Neural cell (in vitro differentiated cells): ENCODE results near the gene PCLAF.

ENCODE experiments used
- EP300 ChIP-seq: fragments of 450-650 bp; conservative IDR thresholded peaks from 2 replicates; pipeline ENCODE4 v1.6.1; 2014; ENCODE audit warnings: antibody characterized with exemption, mild to moderate bottlenecking, moderate library complexity; ENCODE audit not compliant: poor library complexity, severe bottlenecking
- EZH2 ChIP-seq: fragments of 200-600, 300-800 bp; shearing (Covaris generic), sonication (generic); IDR thresholded peaks from 2 replicates; pipeline ENCODE4 v1.6.1; 2014; ENCODE audit warnings: antibody characterized with exemption, low read length, borderline replicate concordance, mild to moderate bottlenecking; ENCODE audit not compliant: insufficient read depth, poor library complexity, severe bottlenecking
- POLR2AphosphoS5 ChIP-seq: IDR thresholded peaks from 2 replicates; pipeline ENCODE4 v1.6.1; 2012
- RAD21 ChIP-seq: fragments of 450-650 bp; conservative IDR thresholded peaks from 2 replicates; pipeline ENCODE4 v1.6.1; 2014; ENCODE audit warnings: antibody characterized with exemption, mild to moderate bottlenecking, moderate library complexity
- SMC3 ChIP-seq: fragments of 450-650 bp; conservative IDR thresholded peaks from 2 replicates; pipeline ENCODE4 v1.6.1; 2014; ENCODE audit warnings: antibody characterized with exemption, mild to moderate bottlenecking, moderate library complexity; ENCODE audit not compliant: poor library complexity
- TF ChIP-seq, protein P1 (sequence below): fragments of 450-650 bp; IDR thresholded peaks from 2 replicates; pipeline ENCODE4 v1.5.1; 2014; ENCODE audit warnings: antibody characterized with exemption, mild to moderate bottlenecking, moderate library complexity; ENCODE audit not compliant: poor library complexity, severe bottlenecking
- TF ChIP-seq, protein P2 (sequence below): IDR thresholded peaks from 2 replicates; pipeline ENCODE4 v1.6.1; 2012; ENCODE audit warnings: borderline replicate concordance

DNA sequence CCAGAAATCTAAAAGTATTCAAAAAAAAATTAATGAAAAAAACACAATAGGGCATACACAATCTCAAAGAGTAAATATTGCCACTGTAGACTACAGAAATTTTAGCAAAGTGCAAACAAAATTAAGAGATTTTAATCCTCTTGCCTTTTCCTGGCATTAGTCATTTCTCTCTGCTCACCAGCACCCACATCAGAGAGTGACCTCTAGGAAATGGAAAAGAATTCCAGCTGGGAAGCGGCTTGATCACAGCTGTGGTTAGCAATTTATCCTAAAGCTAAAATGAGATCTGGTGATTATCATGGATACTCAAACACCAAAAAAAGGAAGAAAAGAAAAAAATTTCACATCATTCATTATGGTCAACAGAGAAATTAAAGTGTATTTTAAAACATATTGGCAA, 32.8 kb downstream of the PCLAF start:
- TF ChIP-seq EP300, result no peak
- TF ChIP-seq, protein P1, sequence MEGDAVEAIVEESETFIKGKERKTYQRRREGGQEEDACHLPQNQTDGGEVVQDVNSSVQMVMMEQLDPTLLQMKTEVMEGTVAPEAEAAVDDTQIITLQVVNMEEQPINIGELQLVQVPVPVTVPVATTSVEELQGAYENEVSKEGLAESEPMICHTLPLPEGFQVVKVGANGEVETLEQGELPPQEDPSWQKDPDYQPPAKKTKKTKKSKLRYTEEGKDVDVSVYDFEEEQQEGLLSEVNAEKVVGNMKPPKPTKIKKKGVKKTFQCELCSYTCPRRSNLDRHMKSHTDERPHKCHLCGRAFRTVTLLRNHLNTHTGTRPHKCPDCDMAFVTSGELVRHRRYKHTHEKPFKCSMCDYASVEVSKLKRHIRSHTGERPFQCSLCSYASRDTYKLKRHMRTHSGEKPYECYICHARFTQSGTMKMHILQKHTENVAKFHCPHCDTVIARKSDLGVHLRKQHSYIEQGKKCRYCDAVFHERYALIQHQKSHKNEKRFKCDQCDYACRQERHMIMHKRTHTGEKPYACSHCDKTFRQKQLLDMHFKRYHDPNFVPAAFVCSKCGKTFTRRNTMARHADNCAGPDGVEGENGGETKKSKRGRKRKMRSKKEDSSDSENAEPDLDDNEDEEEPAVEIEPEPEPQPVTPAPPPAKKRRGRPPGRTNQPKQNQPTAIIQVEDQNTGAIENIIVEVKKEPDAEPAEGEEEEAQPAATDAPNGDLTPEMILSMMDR, result no peak
- no peak for TF ChIP-seq SMC3
- TF ChIP-seq RAD21, result no peak
- no peak for TF ChIP-seq EZH2
- TF ChIP-seq, protein P2, sequence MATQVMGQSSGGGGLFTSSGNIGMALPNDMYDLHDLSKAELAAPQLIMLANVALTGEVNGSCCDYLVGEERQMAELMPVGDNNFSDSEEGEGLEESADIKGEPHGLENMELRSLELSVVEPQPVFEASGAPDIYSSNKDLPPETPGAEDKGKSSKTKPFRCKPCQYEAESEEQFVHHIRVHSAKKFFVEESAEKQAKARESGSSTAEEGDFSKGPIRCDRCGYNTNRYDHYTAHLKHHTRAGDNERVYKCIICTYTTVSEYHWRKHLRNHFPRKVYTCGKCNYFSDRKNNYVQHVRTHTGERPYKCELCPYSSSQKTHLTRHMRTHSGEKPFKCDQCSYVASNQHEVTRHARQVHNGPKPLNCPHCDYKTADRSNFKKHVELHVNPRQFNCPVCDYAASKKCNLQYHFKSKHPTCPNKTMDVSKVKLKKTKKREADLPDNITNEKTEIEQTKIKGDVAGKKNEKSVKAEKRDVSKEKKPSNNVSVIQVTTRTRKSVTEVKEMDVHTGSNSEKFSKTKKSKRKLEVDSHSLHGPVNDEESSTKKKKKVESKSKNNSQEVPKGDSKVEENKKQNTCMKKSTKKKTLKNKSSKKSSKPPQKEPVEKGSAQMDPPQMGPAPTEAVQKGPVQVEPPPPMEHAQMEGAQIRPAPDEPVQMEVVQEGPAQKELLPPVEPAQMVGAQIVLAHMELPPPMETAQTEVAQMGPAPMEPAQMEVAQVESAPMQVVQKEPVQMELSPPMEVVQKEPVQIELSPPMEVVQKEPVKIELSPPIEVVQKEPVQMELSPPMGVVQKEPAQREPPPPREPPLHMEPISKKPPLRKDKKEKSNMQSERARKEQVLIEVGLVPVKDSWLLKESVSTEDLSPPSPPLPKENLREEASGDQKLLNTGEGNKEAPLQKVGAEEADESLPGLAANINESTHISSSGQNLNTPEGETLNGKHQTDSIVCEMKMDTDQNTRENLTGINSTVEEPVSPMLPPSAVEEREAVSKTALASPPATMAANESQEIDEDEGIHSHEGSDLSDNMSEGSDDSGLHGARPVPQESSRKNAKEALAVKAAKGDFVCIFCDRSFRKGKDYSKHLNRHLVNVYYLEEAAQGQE, result no peak
- no peak for TF ChIP-seq POLR2AphosphoS5
